AG08396 (cell line): ENCODE data around the gene TOLLIP.
"Not testable (repeated sequence)": the region's sequence is repeated elsewhere in the genome, so short reads cannot be mapped to it uniquely, and the experiment has no call there.

Experiments
- DNase-seq: peaks from one replicate; pipeline ENCODE4 v3.0.0; 2012; ENCODE audit warnings: low spot score, mixed read lengths

The TOLLIP gene

DNA sequence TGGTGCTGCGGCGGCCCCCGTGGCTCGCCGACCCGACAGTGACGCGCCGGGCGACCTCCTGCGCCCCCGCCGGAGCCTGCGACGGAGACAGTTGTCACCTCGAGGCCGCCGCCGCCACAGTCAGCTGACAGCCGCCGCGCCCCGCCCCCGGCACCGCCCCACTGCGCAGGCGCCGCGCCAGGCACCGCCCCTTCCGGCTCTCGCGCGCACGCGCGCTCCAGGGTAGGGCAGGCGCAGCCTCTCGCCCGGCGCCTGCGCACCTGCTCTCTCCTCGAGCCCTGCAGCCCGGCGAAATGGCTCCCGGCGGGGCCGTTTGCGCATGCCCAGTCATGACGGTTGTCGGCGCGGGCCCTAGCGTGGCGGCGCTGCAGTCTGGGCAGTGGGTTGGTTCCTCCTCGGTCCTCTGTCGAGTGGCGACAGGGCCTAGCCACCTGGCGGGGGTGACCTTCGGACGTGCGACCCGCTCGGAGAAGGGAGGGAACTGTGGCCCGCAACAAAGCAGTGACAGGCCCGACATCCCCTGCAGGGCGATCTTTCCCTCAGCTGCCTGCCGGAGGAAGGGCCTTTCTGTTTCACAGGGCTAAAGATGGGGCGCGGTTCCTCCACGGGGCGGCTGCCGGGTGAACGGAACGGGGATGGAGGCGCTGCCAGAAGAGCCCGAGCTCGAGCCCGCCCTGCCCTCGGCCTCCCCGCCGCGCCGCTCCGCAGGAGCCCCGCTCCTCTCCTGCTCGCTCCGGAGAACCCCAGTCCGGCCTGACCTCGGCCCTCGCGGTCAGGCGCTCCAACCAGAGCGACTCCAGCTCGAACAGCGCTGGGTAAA lies at the start of gene TOLLIP:
Gene TOLLIP, minus strand, starts transcription at position 135 of the 820 bp plus-strand sequence. Its CDS starts 134 bp downstream, at position 1.
- DNase-seq, result peak; percentile 100

DNA sequence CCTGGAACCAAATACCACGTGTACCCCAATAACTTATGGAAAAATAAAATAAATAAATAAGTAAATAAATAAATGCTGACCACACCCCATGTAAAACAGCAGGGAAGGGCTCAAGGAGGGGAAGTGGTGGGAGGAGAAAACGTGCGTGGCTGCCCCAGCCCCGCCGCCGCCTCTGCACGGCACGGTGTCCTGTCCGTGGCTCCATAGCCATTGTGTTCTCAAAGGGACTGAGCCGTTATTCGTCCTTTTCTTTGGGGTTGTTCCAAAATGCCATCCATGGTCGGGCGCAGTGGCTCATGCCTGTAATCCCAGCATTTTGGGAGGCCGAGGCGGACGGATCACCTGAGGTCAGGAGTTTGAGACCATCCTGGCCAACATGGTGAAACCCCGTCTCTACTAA lies 49.5 kb upstream of the TOLLIP start:
- DNase-seq, result not testable (repeated sequence)

DNA sequence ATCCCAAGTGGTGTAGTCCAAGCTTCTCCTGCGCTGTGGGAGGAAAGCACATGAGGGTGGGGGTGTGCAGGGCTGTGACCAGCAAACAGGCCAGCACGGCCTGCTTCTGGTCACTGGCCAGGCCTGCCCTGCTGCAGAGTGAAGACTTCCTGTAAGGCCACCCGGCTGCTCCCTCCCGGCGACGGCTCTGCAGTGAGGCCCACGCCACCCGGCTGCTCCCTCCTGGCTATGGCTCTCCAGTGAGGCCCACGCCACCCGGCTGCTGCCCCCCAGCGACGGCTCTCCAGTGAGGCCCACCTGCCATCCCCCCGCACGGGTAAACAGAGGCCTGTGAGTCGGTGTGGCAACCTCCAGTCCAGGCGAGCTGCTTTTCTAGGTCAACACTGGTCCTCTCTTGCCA lies 48.9 kb upstream of the TOLLIP start:
- peak; percentile 70 for DNase-seq

DNA sequence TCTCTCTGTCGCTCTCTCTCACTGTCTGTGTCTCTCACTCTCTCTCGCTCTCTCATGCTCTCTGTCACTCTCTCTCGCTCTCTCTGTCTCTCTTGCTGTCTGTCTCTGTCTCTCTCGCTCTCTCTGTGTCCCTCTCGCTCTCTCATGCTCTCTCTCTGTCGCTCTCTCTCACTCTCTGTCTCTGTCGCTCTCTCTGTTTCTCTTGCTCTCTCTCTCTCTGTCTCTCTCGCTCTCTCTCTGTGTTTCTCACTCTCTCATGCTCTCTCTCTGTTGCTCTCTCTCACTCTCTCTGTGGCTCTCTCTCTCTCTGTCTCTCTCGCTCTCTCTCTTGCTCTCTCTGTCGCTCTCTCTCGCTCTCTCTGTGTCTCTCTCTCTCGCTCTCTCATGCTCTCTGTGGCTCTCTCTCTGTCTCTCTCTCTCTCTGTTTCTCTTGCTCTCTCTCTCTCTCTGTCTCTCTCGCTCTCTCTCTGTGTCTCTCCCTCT lies 47.1 kb upstream of the TOLLIP start:
- no peak for DNase-seq

DNA sequence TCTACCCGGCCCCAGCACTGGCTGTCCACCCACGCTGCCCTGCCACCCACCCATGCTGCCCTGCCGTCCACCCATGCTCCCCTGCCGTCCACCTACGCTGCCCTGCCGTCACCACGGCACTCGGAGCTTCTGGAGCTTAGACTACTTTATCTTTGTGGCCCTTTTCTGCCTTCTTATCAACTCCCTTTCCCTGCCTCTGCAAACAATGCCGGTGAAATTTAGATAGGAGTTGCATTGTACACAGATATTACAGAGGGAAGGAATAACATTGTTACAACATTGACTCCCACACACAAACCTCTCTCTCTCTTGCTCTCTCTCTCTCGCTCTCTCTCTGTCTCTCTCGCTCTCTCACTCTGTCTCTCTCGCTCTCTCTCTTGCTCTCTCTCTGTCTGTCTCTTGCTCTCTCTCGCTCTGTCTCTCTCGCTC lies 46.6 kb upstream of the TOLLIP start:
- no peak for DNase-seq

DNA sequence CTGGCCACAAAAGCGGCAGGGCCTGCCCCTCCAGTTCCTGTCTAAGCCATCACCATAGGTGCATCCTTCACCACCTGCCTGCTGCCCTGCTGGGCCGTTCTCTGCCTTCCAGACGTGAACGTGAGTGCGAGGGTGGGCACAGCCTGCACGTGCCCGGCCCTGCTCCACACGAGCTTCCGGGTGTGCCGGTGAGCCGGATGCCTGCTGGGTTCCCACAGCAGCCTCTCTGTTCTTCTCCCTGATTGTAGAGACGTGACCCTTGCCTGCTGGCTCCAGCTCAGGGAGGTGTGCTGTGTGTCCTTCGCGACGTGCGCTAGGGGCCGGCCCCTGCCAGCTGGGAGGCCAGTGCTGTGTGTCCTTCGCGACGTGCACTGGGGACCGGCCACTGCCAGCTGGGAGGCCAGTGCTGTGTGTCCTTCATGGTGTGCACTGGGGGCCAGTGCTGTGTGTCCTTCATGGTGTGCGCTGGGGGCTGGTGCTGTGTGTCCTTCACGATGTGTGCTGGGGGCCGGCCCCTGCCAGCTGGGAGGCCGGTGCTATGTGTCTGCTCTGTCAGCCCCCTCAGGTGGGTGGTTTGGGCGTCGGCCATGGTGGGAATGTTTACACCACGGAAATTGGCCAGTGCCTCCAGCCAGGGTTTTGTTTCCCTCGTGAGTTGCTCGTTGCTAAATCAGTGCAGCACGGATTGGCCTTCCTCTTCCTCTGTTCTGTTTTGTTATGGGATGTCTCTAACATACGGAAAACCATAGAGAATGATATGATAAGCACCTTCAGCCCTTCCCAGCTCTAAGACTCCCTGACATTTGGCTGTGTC lies 44.9 kb upstream of the TOLLIP start:
- no peak for DNase-seq

DNA sequence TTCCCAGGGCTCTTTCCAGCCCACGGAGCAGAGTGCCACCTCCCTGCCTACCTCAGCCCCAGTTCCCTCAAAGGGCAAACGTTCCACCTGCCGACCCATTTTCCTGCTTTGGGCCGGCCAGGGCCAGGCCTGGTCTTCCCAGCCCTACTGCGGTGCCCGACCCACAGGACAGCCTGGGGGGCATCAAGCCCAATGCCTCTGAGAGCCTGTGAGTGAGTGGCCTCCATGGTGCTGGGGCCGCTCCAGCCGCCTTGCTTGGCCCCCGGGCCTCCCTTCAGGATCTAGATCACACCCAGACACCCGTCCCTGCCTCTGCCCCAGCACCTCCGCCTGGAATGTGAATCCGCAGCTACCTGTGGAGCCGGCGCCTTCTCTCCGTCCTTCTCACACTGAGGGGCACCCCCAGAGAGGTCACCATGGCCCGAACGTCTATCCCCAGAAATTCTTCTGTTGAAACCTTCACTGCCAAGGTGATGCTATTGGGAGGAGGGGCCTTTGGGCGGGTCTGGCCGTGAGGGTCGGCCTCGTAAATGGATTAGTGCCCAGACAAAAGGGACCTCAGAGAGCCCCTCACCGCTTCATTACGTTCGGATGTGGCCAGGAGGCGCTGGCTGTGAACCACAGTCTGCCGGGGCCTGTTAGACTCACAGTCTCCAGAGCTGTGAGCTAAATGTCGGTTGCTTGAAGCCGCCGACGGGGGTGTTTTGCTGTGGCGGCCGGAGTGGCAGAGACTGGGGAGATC lies 44.1 kb upstream of the TOLLIP start:
- DNase-seq, result no peak

DNA sequence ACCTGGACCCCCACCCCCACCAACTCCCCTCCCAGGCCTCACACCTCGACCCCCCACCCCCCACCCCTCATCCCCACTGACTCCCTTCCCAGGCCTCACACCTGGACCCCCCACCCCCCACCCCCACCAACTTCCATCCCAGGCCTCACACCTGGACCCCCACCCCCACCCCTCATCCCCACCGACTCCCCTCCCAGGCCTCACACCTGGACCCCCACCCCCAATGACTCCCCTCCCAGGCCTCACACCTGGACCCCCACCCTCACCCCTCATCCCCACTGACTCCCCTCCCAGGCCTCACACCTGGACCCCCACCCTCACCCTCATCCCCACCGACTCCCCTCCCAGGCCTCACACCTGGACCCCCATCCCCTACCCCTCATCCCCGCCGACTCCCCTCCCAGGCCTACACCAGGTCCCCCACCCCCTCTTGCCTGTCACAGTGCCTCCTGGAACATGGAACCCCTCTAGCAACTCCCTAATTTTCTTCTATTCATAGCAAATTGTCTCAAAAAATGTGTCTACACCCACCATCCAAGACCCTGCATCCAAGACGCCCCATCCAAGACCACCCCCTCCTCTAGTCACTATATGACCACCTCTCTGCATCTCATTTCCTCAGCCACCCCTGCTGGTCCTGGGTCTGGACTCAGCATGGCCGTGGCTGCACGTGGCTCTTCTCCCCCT lies 43.4 kb upstream of the TOLLIP start:
- no peak for DNase-seq

DNA sequence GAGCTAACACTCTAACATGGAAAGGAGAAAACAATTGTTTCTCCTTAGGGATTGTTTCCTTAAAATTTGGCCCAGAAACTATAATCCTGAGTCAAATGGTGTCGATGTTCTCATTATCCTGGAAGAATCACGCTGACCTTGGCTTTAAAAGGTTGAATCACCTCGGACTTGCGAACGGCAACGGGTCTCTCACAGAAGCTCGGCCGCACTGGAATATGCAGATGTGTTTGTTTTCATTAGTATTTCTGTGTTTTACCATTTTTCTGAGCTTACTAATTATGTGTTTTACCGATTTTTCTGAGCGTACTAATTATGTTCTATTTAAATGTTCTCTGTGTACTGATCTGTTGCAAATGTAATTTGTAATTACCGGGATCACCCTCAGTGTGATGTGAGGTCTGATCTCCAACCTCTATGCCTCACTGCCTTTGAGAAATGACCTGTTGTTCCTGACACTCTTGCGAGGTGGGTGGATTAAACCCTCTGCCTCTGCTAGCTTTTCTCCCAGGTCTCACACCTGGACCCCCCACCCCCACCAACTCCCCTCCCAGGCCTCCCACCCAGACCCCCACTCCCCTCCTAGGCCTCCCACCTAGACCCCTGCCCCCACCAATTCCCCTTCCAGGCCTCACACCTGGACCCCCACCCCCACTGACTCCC lies 42.0 kb upstream of the TOLLIP start:
- DNase-seq, result peak; percentile 3

DNA sequence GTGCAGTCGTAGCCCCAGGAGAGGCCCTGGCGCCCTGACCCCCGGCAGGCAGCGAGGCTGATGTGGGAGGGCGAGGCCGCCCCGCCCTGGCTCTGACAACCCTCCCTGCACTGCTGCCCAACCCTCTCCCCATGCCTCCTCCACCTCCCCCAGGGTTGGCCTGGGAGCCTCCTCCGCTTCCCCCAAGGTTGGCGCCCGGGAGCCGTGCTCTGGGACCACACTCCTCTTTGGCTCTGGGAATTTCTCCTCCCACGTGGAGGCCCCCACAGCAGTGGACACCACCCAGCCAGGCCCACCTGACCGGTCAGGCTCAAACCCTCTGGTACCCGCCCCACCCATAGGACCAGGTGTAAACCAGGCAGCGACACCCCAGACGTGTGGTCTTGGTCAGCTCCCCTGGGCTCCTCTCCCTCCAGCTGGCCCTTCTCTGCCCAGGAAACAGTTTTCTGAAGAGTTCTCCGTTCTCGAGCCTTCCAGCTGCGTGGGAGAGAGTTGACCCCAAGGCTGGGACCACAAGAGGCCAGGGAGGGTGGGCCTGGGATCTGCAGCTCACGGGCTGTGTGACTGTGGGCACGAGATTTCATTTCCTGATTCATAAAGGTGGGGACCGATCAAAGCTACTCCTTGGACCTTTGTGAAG lies 40.8 kb upstream of the TOLLIP start:
- peak; percentile 12 for DNase-seq

DNA sequence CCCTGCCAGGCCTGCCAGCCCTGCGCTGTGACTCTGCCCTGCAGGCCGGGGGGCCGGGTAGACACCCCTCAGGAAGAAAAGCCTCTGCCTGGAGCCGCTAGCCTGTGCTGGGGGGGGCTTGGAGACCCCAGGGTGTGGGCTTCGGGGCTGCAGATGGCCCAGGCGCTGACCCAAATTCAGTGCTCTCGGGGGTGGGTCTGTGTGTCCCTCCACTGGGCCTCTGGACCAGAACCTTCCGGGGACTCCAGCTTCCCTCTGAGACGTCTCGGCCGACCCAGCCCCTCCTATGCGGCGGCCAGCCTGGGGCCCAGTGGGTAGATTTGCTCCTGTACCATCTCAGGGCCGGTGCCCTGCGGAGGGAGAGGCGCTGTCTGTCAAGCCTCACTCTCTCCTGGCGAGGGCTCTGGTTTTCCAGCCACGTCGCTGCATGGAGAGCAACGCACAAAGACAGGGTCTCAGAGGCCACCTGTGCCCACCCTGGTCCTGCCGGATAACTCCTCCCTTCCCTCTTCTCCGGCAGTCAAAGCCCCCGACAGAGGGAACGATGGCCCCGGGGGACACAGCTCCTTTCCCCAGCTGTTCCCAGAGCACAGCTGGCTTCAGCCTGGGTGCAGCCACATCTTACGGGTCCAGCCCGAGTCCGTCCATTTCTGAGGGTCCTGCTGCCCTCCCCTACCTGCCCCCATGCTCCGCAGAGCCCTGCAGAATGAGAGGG lies 40.1 kb upstream of the TOLLIP start:
- DNase-seq, result no peak

DNA sequence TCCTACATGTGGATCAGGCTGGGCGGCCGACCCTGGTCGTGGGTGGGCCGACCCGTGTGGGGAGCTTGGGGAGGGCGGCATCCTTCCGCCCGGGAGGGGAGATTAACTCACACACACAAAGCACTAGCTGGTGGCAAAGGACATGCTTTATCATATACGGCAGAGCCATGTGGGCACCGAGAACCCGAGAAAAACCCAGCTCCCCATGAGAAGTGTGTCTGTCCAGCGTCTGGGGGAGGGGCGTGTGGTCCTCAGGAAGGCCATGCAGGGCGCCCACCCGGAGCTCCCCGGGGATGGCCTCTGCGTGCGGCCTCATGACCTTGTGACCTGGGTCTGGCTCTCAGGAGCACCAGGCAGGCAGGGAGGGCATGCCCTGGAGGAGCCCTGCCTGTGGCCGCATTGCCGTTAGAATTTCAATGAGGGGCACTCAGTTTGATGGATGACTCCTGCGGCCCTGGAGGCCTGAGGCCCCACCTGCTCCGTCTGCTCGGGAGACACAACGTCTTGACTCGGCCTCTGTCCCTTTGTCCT lies 39.4 kb upstream of the TOLLIP start:
- DNase-seq, result no peak

DNA sequence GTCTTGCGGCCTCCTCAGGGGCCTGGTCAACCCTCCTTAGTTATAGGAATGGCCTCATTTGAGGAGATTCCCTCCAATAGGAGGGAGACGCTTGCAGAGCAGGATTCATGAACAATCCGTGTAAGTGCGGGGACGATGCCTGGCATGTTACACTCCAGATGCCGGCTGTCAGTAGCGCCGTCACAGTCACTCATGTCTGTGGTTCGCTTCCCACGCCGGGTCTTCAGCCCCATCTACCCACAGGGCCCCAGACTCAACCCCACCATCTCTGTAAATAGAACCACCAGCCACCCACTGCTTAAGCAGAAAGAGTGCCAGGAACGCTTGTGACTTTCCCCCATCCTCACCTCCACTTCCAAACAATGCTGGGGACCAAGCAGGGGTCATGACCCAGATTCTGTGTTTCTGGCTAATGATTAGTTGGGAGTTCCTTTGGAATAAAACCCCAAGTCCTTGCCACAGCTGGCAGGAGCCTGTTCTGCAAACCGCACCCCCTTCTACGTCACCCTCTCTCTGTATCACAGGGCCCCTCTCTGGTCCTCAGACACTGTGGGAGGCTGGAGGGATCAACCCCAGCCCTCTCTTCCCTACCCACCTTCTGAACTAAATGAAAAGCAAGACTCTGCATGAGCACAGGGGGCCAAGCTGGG lies 38.8 kb upstream of the TOLLIP start:
- DNase-seq, result no peak

DNA sequence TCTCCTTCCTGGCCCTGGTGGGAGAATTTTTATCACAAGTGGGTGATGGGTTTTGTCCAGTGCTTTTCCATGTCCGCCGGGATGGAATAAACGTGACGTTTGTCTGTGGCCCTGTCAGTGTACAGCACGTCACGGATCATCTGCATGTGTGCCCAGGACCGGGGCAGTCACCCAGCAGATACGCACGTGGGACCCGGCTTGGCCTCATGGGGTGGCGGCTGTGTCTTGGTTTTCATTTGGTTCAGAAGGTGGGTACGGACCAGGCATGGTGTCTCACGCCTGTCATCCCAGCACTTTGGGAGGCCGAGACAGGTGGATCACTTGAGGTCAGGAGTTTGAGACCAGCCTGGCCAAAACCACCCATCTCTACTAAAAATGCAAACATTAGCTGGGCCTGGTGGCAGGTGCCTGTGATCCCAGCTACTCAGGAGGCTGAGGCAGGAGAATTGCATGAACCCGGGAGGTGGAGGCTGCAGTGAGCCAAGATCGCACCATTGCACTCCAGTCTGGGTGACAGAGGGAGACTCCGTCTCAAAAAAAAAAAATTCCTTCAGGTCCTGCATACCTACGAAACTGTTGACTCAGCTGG lies 38.1 kb upstream of the TOLLIP start:
- not testable (repeated sequence) for DNase-seq

DNA sequence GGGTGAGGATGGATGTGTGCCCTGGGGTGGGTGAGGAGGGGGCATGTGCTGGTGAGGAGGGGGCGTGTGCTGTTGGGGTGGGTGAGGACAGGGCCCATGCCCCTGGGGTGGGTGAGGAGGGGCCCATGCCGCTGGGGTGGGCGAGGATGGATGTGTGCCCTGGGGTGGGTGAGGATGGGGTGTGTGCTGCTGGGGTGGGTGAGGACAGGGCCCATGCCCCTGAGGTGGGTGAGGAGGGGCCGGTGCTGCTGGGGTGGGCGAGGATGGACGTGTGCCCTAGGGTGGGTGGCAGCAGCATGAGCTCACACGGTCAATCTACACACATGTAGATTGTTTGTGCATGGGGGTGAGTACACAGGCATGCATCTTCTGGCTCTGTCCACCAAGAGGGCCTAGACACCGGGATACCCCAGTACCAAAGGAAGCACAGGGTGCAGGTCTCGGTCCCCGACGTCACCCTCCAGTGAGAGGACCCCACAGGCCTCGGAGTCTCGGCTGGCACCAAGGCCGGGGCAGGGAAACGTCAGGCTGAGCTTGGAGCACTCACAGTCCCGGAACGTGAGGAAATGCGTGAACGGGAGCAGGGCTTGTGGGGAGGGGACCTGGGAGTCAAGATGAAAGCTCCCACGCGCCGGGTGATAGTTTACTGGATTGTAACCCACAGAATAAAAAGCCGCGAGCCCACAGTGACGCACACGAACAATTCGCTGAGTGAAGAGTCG lies 37.4 kb upstream of the TOLLIP start:
- no peak for DNase-seq

DNA sequence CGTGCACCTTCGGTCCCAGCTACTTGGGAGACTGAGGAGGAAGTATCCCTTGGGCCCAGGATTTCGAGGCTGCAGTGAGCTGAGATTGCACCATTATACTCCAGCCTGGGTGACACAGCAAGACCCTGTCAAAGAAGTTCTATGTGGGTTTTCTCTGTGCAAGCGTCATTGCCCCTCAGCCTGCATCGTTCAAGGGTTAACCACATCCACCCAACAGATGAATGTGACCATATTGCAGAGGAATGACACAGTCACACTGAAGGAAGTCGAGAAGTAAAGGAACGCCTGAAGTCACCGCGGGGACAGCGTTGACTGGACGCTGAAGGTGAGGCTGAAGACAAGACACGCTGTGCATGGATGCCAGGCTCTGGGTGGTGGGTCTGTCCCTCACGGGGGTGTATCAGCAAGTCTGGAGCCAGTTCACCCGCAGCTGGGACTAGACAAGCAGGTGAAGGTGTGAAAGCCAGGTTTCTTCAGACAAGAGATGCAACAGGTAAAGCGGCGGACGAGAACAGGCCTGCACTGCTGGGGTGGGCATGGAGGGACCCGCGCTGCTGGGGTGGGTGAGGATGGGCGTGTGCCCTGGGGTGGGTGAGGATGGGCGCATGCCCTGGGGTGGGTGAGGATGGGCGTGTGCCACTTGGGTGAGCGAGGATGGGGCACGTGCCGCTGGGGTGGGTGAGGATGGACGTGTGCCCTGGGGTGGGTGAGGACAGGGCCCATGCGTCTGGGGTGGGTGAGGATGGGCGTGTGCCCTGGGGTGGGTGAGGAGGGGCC lies 36.5 kb upstream of the TOLLIP start:
- no peak for DNase-seq

DNA sequence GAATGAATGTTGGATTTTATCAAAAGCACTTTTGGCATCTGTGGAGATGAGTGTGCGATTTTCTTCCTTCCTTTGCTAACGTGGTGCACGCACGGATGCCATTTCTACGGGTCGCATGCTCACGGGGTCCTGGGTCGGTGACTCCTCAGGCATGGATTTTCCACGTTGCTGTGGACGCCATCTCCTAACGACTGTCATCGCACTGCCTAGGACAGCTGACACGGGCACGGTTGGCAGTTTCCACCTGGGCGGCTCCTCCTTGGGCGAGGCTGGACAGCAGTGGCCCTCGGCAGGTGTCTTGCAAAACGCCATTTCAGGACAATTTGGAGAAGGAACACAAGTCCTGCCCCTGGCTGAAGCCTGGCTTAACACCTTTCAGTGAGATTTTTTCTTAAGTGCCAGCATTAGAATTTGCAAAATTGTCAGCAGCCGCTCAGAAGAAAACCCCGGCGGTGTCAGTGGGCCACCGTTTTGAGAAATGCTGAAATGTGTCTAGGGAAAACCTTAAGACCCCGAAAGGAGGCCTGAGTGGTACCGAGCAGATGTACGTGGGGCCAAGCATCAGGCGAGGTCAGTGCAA lies 34.7 kb upstream of the TOLLIP start:
- no peak for DNase-seq
